HepG2 (cell line): ENCODE results near the gene TRIM25. TPM values are rescaled to one million over a fixed set of nuclear protein-coding genes. Genes with fewer than 3 reads are reported as not detected.

Source experiments
- FLYWCH1 ChIP-seq: sonication (generic); formaldehyde crosslinking; IDR thresholded peaks from 2 replicates; pipeline ENCODE4 v1.8.1; 2023; ENCODE audit warnings: mild to moderate bottlenecking, missing genetic modification reagents
- MEIS2 ChIP-seq: sonication (generic); formaldehyde crosslinking; IDR thresholded peaks from 2 replicates; pipeline ENCODE4 v1.9.0; 2021; ENCODE audit warnings: mild to moderate bottlenecking, missing genetic modification reagents
- PAWR ChIP-seq: sonication (generic); formaldehyde crosslinking; IDR thresholded peaks from 2 replicates; pipeline ENCODE4 v1.4.0; 2020; ENCODE audit warnings: missing genetic modification reagents, mild to moderate bottlenecking, borderline replicate concordance
- PAX8 ChIP-seq: sonication (generic); formaldehyde crosslinking; IDR thresholded peaks from 2 replicates; pipeline ENCODE4 v1.8.0; 2022; ENCODE audit warnings: mild to moderate bottlenecking, missing genetic modification reagents, borderline replicate concordance
- SNAI1 ChIP-seq: sonication (generic); formaldehyde crosslinking; IDR thresholded peaks from 2 replicates; pipeline ENCODE4 v1.5.0; 2020; ENCODE audit warnings: mild to moderate bottlenecking, missing genetic modification reagents, borderline replicate concordance
- SRY ChIP-seq: sonication (generic); formaldehyde crosslinking; IDR thresholded peaks from 2 replicates; pipeline ENCODE4 v1.8.0; 2022; ENCODE audit warnings: mild to moderate bottlenecking, missing genetic modification reagents
- TCF7 ChIP-seq: sonication (generic); IDR thresholded peaks from 2 replicates; pipeline ENCODE4 v1.6.1; 2016; ENCODE audit warnings: antibody characterized with exemption, low read depth
- ZNF333 ChIP-seq: sonication (generic); formaldehyde crosslinking; IDR thresholded peaks from 2 replicates; pipeline ENCODE4 v1.4.0; 2020; ENCODE audit warnings: mild to moderate bottlenecking, missing genetic modification reagents, borderline replicate concordance
- ZNF557 ChIP-seq: sonication (generic); formaldehyde crosslinking; IDR thresholded peaks from 2 replicates; pipeline ENCODE4 v1.4.0; 2020; ENCODE audit warnings: missing genetic modification reagents
- polyA plus RNA-seq, 8 experiments: library from polyadenylated mRNA; depleted of rRNA in 3 of 8; stranded (reverse) in 7 of 8; unstranded in 1 of 8; fragments of >200 nt; fragmentation: Illumina TruSeq in 4 of 8; extraction: Trizol in 4 of 8; gene quantifications; 2 replicates each; pipeline versions ENCODE4 v1.2.1 to v1.2.3, GENCODE V29; 2011 to 2016; ENCODE audit warnings: low read depth in 4 of 8, missing spikeins in 1 of 8, mixed read lengths in 1 of 8; ENCODE audit not compliant: insufficient read depth in 1 of 8
- total RNA-seq, 5 experiments: library from RNA; depleted of rRNA; stranded (reverse); fragments of >200 nt; fragmentation: Illumina TruSeq; extraction: Trizol; gene quantifications; 2 replicates each; pipeline ENCODE4 v1.2.3, GENCODE V29; 2016; ENCODE audit warnings: low read depth in 1 of 5
- TF ChIP-seq, protein P1 (sequence below): sonication (generic); formaldehyde crosslinking; conservative IDR thresholded peaks from 2 replicates; pipeline ENCODE4 v1.4.0; 2020; ENCODE audit warnings: mild to moderate bottlenecking, missing genetic modification reagents, moderate library complexity
- TF ChIP-seq, protein P2 (sequence below): sonication (generic); formaldehyde crosslinking; IDR thresholded peaks from 2 replicates; pipeline ENCODE4 v1.4.0; 2020; ENCODE audit warnings: mild to moderate bottlenecking, low read depth, missing genetic modification reagents
- TF ChIP-seq, protein P3 (sequence below): sonication (generic); formaldehyde crosslinking; IDR thresholded peaks from 2 replicates; pipeline ENCODE4 v1.4.0; 2020; ENCODE audit warnings: missing genetic modification reagents
- TF ChIP-seq, protein P4 (sequence below): sonication (generic); formaldehyde crosslinking; IDR thresholded peaks from 2 replicates; pipeline ENCODE4 v1.5.1; 2020; ENCODE audit warnings: missing genetic modification reagents, mild to moderate bottlenecking, borderline replicate concordance
- TF ChIP-seq, protein P5 (sequence below): sonication (generic); formaldehyde crosslinking; IDR thresholded peaks from 2 replicates; pipeline ENCODE4 v1.5.1; 2020; ENCODE audit warnings: mild to moderate bottlenecking, missing genetic modification reagents

Gene TRIM25
- total and polyA plus RNA-seq, 2 of the 13 experiments (the other 11 are each of a cell fraction or from before 2014, with no cell fraction given): 30.8 to 42.2 TPM

DNA sequence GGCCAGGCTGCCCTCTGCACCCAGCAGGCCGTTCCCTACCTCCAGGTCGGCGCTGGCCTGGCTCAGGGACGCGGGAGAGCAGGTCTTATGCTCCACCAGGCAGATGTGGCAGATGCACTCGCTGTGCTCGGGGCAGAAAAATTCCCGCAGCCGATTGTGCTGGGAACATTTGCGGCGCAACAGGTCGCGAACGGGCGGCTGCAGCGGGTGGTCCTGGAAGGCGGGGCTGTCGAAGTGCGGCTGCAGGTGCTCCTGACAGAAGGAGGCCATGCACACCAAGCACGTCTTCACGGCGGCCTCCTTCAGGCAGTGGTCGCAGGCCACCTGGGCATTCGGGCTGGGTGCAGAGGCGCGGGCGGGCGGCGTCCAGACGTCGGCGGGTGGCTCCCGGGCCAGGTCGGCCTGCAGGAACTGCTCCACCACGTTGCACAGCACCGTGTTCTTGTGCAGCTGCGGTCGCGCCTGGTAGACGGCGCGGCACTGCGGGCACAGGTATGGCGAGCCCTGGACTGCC, 439 bp downstream of the TRIM25 start (continued):
- TF ChIP-seq SNAI1 (CRISPR knock-in tag) (no peak), TCF7 (no peak), SRY (CRISPR knock-in tag) (0 out of 2 replicates have a peak, but pooled peaks have one; percentile 51), PAWR (no peak), PAX8 (no peak; the same call in 1 of the 2 replicates), FLYWCH1 (CRISPR knock-in tag) (no peak), ZNF557 (CRISPR knock-in tag) (no peak), MEIS2 (CRISPR knock-in tag) (no peak), ZNF333 (CRISPR knock-in tag) (no peak)
- TF ChIP-seq, protein P1, sequence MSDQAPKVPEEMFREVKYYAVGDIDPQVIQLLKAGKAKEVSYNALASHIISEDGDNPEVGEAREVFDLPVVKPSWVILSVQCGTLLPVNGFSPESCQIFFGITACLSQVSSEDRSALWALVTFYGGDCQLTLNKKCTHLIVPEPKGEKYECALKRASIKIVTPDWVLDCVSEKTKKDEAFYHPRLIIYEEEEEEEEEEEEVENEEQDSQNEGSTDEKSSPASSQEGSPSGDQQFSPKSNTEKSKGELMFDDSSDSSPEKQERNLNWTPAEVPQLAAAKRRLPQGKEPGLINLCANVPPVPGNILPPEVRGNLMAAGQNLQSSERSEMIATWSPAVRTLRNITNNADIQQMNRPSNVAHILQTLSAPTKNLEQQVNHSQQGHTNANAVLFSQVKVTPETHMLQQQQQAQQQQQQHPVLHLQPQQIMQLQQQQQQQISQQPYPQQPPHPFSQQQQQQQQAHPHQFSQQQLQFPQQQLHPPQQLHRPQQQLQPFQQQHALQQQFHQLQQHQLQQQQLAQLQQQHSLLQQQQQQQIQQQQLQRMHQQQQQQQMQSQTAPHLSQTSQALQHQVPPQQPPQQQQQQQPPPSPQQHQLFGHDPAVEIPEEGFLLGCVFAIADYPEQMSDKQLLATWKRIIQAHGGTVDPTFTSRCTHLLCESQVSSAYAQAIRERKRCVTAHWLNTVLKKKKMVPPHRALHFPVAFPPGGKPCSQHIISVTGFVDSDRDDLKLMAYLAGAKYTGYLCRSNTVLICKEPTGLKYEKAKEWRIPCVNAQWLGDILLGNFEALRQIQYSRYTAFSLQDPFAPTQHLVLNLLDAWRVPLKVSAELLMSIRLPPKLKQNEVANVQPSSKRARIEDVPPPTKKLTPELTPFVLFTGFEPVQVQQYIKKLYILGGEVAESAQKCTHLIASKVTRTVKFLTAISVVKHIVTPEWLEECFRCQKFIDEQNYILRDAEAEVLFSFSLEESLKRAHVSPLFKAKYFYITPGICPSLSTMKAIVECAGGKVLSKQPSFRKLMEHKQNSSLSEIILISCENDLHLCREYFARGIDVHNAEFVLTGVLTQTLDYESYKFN (CRISPR knock-in tag): no peak; the same call in 1 of the 2 replicates
- TF ChIP-seq, protein P2, sequence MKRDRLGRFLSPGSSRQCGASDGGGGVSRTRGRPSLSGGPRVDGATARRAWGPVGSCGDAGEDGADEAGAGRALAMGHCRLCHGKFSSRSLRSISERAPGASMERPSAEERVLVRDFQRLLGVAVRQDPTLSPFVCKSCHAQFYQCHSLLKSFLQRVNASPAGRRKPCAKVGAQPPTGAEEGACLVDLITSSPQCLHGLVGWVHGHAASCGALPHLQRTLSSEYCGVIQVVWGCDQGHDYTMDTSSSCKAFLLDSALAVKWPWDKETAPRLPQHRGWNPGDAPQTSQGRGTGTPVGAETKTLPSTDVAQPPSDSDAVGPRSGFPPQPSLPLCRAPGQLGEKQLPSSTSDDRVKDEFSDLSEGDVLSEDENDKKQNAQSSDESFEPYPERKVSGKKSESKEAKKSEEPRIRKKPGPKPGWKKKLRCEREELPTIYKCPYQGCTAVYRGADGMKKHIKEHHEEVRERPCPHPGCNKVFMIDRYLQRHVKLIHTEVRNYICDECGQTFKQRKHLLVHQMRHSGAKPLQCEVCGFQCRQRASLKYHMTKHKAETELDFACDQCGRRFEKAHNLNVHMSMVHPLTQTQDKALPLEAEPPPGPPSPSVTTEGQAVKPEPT (CRISPR knock-in tag): no peak
- TF ChIP-seq, protein P3, sequence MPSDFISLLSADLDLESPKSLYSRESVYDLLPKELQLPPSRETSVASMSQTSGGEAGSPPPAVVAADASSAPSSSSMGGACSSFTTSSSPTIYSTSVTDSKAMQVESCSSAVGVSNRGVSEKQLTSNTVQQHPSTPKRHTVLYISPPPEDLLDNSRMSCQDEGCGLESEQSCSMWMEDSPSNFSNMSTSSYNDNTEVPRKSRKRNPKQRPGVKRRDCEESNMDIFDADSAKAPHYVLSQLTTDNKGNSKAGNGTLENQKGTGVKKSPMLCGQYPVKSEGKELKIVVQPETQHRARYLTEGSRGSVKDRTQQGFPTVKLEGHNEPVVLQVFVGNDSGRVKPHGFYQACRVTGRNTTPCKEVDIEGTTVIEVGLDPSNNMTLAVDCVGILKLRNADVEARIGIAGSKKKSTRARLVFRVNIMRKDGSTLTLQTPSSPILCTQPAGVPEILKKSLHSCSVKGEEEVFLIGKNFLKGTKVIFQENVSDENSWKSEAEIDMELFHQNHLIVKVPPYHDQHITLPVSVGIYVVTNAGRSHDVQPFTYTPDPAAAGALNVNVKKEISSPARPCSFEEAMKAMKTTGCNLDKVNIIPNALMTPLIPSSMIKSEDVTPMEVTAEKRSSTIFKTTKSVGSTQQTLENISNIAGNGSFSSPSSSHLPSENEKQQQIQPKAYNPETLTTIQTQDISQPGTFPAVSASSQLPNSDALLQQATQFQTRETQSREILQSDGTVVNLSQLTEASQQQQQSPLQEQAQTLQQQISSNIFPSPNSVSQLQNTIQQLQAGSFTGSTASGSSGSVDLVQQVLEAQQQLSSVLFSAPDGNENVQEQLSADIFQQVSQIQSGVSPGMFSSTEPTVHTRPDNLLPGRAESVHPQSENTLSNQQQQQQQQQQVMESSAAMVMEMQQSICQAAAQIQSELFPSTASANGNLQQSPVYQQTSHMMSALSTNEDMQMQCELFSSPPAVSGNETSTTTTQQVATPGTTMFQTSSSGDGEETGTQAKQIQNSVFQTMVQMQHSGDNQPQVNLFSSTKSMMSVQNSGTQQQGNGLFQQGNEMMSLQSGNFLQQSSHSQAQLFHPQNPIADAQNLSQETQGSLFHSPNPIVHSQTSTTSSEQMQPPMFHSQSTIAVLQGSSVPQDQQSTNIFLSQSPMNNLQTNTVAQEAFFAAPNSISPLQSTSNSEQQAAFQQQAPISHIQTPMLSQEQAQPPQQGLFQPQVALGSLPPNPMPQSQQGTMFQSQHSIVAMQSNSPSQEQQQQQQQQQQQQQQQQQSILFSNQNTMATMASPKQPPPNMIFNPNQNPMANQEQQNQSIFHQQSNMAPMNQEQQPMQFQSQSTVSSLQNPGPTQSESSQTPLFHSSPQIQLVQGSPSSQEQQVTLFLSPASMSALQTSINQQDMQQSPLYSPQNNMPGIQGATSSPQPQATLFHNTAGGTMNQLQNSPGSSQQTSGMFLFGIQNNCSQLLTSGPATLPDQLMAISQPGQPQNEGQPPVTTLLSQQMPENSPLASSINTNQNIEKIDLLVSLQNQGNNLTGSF (CRISPR knock-in tag): 0 out of 2 replicates have a peak, but pooled peaks have one; percentile 59
- TF ChIP-seq, protein P4, sequence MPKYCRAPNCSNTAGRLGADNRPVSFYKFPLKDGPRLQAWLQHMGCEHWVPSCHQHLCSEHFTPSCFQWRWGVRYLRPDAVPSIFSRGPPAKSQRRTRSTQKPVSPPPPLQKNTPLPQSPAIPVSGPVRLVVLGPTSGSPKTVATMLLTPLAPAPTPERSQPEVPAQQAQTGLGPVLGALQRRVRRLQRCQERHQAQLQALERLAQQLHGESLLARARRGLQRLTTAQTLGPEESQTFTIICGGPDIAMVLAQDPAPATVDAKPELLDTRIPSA (CRISPR knock-in tag): no peak
- TF ChIP-seq, protein P5, sequence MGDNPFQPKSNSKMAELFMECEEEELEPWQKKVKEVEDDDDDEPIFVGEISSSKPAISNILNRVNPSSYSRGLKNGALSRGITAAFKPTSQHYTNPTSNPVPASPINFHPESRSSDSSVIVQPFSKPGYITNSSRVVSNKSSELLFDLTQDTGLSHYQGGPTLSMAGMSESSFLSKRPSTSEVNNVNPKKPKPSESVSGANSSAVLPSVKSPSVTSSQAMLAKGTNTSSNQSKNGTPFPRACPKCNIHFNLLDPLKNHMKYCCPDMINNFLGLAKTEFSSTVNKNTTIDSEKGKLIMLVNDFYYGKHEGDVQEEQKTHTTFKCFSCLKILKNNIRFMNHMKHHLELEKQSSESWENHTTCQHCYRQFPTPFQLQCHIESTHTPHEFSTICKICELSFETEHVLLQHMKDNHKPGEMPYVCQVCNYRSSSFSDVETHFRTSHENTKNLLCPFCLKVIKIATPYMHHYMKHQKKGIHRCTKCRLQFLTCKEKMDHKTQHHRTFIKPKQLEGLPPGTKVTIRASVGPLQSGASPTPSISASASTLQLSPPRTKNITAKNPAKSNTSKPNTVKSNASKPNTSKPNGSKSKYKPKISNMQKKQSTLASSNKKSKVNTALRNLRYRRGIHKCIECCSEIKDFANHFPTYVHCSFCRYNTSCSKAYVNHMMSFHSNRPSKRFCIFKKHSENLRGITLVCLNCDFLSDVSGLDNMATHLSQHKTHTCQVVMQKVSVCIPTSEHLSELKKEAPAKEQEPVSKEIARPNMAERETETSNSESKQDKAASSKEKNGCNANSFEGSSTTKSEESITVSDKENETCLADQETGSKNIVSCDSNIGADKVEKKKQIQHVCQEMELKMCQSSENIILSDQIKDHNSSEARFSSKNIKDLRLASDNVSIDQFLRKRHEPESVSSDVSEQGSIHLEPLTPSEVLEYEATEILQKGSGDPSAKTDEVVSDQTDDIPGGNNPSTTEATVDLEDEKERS: no peak; the same call in 1 of the 2 replicates
